ENCODE data around the gene CARD19. TPM values are rescaled to one million over a fixed set of nuclear protein-coding genes. Genes with fewer than 3 reads are reported as not detected.

The CARD19 gene
- total RNA-seq, 4 donors from 2014 or later: 16.2 to 37.8 (median 29.0) TPM

GRCh38 chr9:93108291-93109041, 12.4 kb downstream of the CARD19 start:
- TF ChIP-seq CTCF (IDR thresholded peaks at IDR 0.05) (no peak), POLR2A (IDR thresholded peaks at IDR 0.05) (no peak)
- no peak for DNase-seq
- Histone ChIP-seq H3K4me1 (peaks cover 0 to 14% (median 5%) of the 10 kb centered on the region in 3 donors), H3K36me3 (peaks cover 9 to 55% (median 31%) of the 10 kb centered on the region in 3 donors), H3K9me3 (no peaks in the 10 kb centered on the region), H3K27me3 (no peaks in the 10 kb centered on the region), H3K27ac (no peak overlapping the region), H3K4me3 (no peak overlapping the region)
- WGBS, 2 donors: 38 to 54% methylated on average over 4 to 6 of the region's 15 CpGs
- intact Hi-C loops (cut with DNase I): no loop called here

GRCh38 chr9:93110311-93110855, 14.4 kb downstream of the CARD19 start:
- no peak overlapping the region for H3K4me3 ChIP-seq
- no peak overlapping the region for H3K27ac ChIP-seq
- H3K36me3 ChIP-seq: peaks cover 9 to 63% (median 31%) of the 10 kb centered on the region in 3 donors
- WGBS, 2 donors: 75 to 100% methylated on average over 3 to 5 of the region's 14 CpGs
- H3K9me3 ChIP-seq: no peaks in the 10 kb centered on the region
- H3K27me3 ChIP-seq: no peaks in the 10 kb centered on the region
- peaks cover 0 to 14% (median 5%) of the 10 kb centered on the region in 3 donors for H3K4me1 ChIP-seq
- no peak for TF ChIP-seq POLR2A (IDR thresholded peaks at IDR 0.05)
- TF ChIP-seq CTCF (IDR thresholded peaks at IDR 0.05): no peak
- intact Hi-C loops (cut with DNase I): loop anchor here (5.0 to 10.0 kb wide), 2 partner anchors 52 to 106 kb away; no protein-coding TSS in a partner anchor
- no peak for DNase-seq

- no peak for DNase-seq
- Histone ChIP-seq H3K27me3 (no peaks in the 10 kb centered on the region), H3K4me3 (no peak overlapping the region), H3K9me3 (no peaks in the 10 kb centered on the region), H3K4me1 (peaks cover 2 to 19% (median 5%) of the 10 kb centered on the region in 3 donors), H3K27ac (no peak overlapping the region), H3K36me3 (peaks cover 9 to 63% (median 31%) of the 10 kb centered on the region in 3 donors)
- intact Hi-C loops (cut with DNase I): loop anchor here (5.0 to 10.0 kb wide), 2 partner anchors 51 to 106 kb away; no protein-coding TSS in a partner anchor
- 83 to 88% methylated on average over 8 of the region's 11 CpGs for WGBS, 2 donors
- no peak for TF ChIP-seq CTCF (IDR thresholded peaks at IDR 0.05)
- TF ChIP-seq POLR2A (IDR thresholded peaks at IDR 0.05): no peak
These were observed 15.0 kb downstream of the CARD19 start for GRCh38 chr9:93111001-93111370.

- 83% methylated on average over 4 to 6 of the region's 18 CpGs for WGBS, 2 donors
- intact Hi-C loops (cut with DNase I): loop anchor here (5.0 to 10.0 kb wide), 2 partner anchors 51 to 107 kb away; no protein-coding TSS in a partner anchor
These were observed 15.5 kb downstream of the CARD19 start for GRCh38 chr9:93111371-93112115.

More at GRCh38 chr9:93111371-93112115, 15.5 kb downstream of the CARD19 start:
- H3K36me3 ChIP-seq: peaks cover 9 to 63% (median 31%) of the 10 kb centered on the region in 3 donors
- no peak overlapping the region for H3K27ac ChIP-seq
- no peak overlapping the region for H3K4me3 ChIP-seq
- H3K4me1 ChIP-seq: peaks cover 6 to 25% (median 10%) of the 10 kb centered on the region in 3 donors
- H3K9me3 ChIP-seq: no peaks in the 10 kb centered on the region
- no peak for TF ChIP-seq CTCF (IDR thresholded peaks at IDR 0.05)
- no peak for TF ChIP-seq POLR2A (IDR thresholded peaks at IDR 0.05)
- DNase-seq: no peak
- no peaks in the 10 kb centered on the region for H3K27me3 ChIP-seq
